OCI-LY1 (cell line): ENCODE data around the gene WWC2.

Experiments
- H2AFZ ChIP-seq: fragments of 200-600 bp; sonication (generic), shearing (Covaris generic); 2 replicates; pipeline ENCODE4 v1.6.0; 2014; ENCODE audit warnings: antibody characterized with exemption, mild to moderate bottlenecking, low read length
- H3F3A ChIP-seq: fragments of 200-600 bp; sonication (generic), shearing (Covaris generic); 2 replicates; pipeline ENCODE4 v1.6.0; 2014; ENCODE audit warnings: mild to moderate bottlenecking, antibody characterized with exemption, low read length, moderate library complexity; ENCODE audit not compliant: insufficient read depth
- H3K27ac ChIP-seq: fragments of 200-600 bp; sonication (generic); 2 replicates; pipeline ENCODE4 v1.5.1; 2014; ENCODE audit warnings: low read length, mixed run types, mild to moderate bottlenecking, low read depth; ENCODE audit not compliant: poor library complexity, severe bottlenecking
- H3K27me3 ChIP-seq: fragments of 200-600 bp; sonication (generic); 2 replicates; pipeline ENCODE4 v1.6.0; 2014; ENCODE audit warnings: antibody characterized with exemption, mild to moderate bottlenecking, low read length, moderate library complexity; ENCODE audit not compliant: insufficient read depth
- H3K36me3 ChIP-seq: fragments of 200-600 bp; sonication (generic); 2 replicates; pipeline ENCODE4 v1.6.1; 2014; ENCODE audit warnings: mild to moderate bottlenecking, antibody characterized with exemption, low read length, moderate library complexity, mixed read lengths; ENCODE audit not compliant: insufficient read depth
- H3K4me1 ChIP-seq: fragments of 200-600 bp; sonication (generic); 2 replicates; pipeline ENCODE4 v1.5.1; 2014; ENCODE audit warnings: mild to moderate bottlenecking, low read length, moderate library complexity; ENCODE audit not compliant: insufficient read depth, severe bottlenecking
- H3K4me2 ChIP-seq: fragments of 200-600 bp; sonication (generic), shearing (Covaris generic); 2 replicates; pipeline ENCODE4 v1.6.1; 2014; ENCODE audit warnings: low read length
- H3K4me3 ChIP-seq: fragments of 200-600 bp; sonication (generic); 2 replicates; pipeline ENCODE4 v1.5.1; 2014; ENCODE audit warnings: low read length, low read depth, mild to moderate bottlenecking, mixed read lengths; ENCODE audit not compliant: poor library complexity, severe bottlenecking
- H3K79me2 ChIP-seq: fragments of 200-600 bp; shearing (Covaris generic); 2 replicates; pipeline ENCODE4 v1.6.1; 2016; ENCODE audit warnings: mixed run types, low read length, mixed read lengths; ENCODE audit not compliant: insufficient read depth
- H3K9ac ChIP-seq: fragments of 200-600 bp; sonication (generic), shearing (Covaris generic); 2 replicates; pipeline ENCODE4 v1.6.1; 2014; ENCODE audit warnings: mild to moderate bottlenecking, low read length, mixed read lengths
- H3K9me2 ChIP-seq: fragments of 200-600 bp; sonication (generic), shearing (Covaris generic); 2 replicates; pipeline ENCODE4 v1.6.1; 2014; ENCODE audit warnings: low read depth, mild to moderate bottlenecking, low read length, mixed read lengths
- H3K9me3 ChIP-seq: fragments of 200-600 bp; shearing (Covaris generic); 2 replicates; pipeline ENCODE4 v1.6.1; 2014; ENCODE audit warnings: low read length, mixed read lengths
- H4K20me1 ChIP-seq: fragments of 200-600 bp; sonication (generic), shearing (Covaris generic); 2 replicates; pipeline ENCODE4 v1.6.0; 2016; ENCODE audit warnings: mild to moderate bottlenecking, low read length; ENCODE audit not compliant: insufficient read depth
- CTCF ChIP-seq: fragments of 200-600 bp; sonication (generic), shearing (Covaris generic); IDR thresholded peaks from 2 replicates; pipeline ENCODE4 v1.5.1; 2017; ENCODE audit warnings: mild to moderate bottlenecking, antibody characterized with exemption, low read length, moderate library complexity, mixed read lengths
- EZH2 ChIP-seq: fragments of 200-600 bp; sonication (generic), shearing (Covaris generic); IDR thresholded peaks from 2 replicates; pipeline ENCODE4 v1.8.0; 2017; ENCODE audit warnings: borderline replicate concordance, mixed run types, mild to moderate bottlenecking, antibody characterized with exemption, low read length, moderate library complexity, mixed read lengths

The WWC2 gene

GRCh38 chr4:183303301-183303700 is 204.2 kb downstream of the WWC2 start:
- H4K20me1 ChIP-seq: no peaks in the 10 kb centered on the region
- H2AFZ ChIP-seq: no peak overlapping the region
- H3K9ac ChIP-seq: no peak overlapping the region
- H3K4me3 ChIP-seq: no peak overlapping the region
- H3K27ac ChIP-seq: no peak overlapping the region
- no peak for TF ChIP-seq CTCF
- no peak for TF ChIP-seq EZH2
- no peaks in the 10 kb centered on the region for H3K36me3 ChIP-seq
- H3K27me3 ChIP-seq: no peaks in the 10 kb centered on the region
- no peak overlapping the region for H3K4me2 ChIP-seq
- H3K9me3 ChIP-seq: no peaks in the 10 kb centered on the region
- no peaks in the 10 kb centered on the region for H3K9me2 ChIP-seq
- H3K79me2 ChIP-seq: no peaks in the 10 kb centered on the region
- no peaks in the 10 kb centered on the region for H3F3A ChIP-seq
- H3K4me1 ChIP-seq: no peaks in the 10 kb centered on the region

- Histone ChIP-seq H3K4me3 (no peak overlapping the region), H3K27ac (no peak overlapping the region), H4K20me1 (no peaks in the 10 kb centered on the region), H3K9me3 (no peaks in the 10 kb centered on the region), H3K79me2 (no peaks in the 10 kb centered on the region), H3K36me3 (no peaks in the 10 kb centered on the region), H3K4me2 (no peak overlapping the region), H3K27me3 (no peaks in the 10 kb centered on the region), H3F3A (no peaks in the 10 kb centered on the region), H2AFZ (no peak overlapping the region), H3K9me2 (no peaks in the 10 kb centered on the region), H3K9ac (no peak overlapping the region), H3K4me1 (no peaks in the 10 kb centered on the region)
- TF ChIP-seq CTCF (no peak), EZH2 (no peak)
Observed at GRCh38 chr4:183304067-183304466, 205.0 kb downstream of the WWC2 start.

GRCh38 chr4:183304538-183304937 is 205.5 kb downstream of the WWC2 start:
- H3K4me1 ChIP-seq: no peaks in the 10 kb centered on the region
- no peak overlapping the region for H3K4me3 ChIP-seq
- no peak overlapping the region for H2AFZ ChIP-seq
- H3K9ac ChIP-seq: no peak overlapping the region
- no peaks in the 10 kb centered on the region for H3F3A ChIP-seq
- H3K36me3 ChIP-seq: no peaks in the 10 kb centered on the region
- H4K20me1 ChIP-seq: no peaks in the 10 kb centered on the region
- no peak overlapping the region for H3K4me2 ChIP-seq
- no peaks in the 10 kb centered on the region for H3K9me3 ChIP-seq
- H3K79me2 ChIP-seq: no peaks in the 10 kb centered on the region
- TF ChIP-seq CTCF: no peak
- no peak for TF ChIP-seq EZH2
- no peaks in the 10 kb centered on the region for H3K27me3 ChIP-seq
- H3K27ac ChIP-seq: no peak overlapping the region
- no peaks in the 10 kb centered on the region for H3K9me2 ChIP-seq
